GM18873 (cell line): ENCODE measurements around the gene PRKAG1.

ENCODE experiments used
- ATAC-seq: cut with Tn5 transposase; IDR thresholded peaks from one replicate; pipeline ENCODE4 v1.9.1; 2021; ENCODE audit warnings: mild to moderate bottlenecking, moderate library complexity, moderate number of reproducible peaks; ENCODE audit not compliant: unreplicated experiment, low FRiP score

PRKAG1 gene

DNA sequence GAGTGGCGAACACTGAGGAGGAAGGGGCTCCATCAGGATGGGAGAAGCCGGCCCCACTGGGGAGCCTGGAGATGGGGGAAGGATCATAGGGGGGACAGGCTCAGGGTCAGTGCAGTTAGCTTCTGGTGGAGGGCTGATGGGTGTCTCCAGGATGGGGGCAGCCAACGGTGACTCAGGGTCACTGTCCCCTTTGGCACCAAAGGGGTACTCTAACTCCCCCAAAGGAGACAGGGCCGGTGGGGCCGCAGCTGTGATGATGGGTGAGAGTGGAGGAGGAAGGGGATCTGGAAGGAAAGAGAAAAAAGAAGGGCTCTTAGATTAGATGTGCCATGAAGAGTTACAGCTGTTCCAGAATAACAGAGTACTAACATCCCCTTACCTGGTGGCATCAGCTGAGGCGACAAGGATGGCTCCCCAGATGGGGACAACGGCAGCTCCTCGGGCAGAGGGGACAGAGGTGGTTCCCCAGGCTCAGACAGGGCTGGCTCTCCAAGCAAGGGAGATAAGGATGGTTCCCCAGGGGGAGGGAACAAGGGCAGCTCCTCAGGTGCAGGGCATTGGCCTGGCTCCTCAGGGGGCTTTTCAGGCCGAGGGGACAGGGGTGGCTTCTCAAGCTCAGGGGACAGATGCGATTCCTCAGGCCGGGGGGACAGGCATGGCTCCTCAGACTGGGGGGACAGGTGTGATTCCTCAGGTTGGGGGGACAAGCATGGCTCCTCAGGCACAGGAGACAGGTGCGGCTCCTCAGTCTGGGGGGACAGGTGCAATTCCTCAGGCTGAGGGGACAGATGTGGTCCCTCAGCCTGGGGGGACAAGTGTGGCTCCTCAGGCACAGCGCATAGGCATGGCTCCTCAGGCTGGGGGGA is 32.2 kb upstream of the PRKAG1 start:
- ATAC-seq = no peak

GRCh38 chr12:49049566-49050224 is 31.1 kb upstream of the PRKAG1 start:
- no peak for ATAC-seq

GRCh38 chr12:49048953-49049352 is 30.4 kb upstream of the PRKAG1 start:
- no peak for ATAC-seq

GRCh38 chr12:49046129-49046895 is 27.7 kb upstream of the PRKAG1 start:
- no peak for ATAC-seq

DNA sequence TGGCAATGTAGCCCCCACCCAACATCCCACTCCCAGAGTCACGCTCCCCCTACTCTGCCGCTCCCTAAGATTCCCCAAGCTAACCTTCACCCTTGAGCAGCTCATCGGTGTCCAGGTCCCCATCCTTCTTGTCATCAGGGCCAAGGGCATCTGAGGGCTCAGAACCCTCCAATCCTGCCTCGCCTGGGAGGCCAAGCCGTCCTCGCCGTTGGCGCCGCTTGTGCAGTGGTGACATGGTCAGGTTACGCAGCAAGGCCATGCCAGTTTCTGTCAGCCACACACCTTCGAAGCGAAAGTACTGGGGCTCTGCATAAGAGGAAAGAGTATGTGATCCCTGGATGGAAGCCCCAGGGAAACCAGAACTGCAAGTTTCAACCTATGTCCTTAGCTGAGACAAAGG is 26.1 kb upstream of the PRKAG1 start:
- no peak for ATAC-seq

- ATAC-seq = no peak
Measured at GRCh38 chr12:49043856-49044258, 25.3 kb upstream of the PRKAG1 start.

- ATAC-seq = no peak
Measured at GRCh38 chr12:49043241-49043640, 24.7 kb upstream of the PRKAG1 start.

DNA sequence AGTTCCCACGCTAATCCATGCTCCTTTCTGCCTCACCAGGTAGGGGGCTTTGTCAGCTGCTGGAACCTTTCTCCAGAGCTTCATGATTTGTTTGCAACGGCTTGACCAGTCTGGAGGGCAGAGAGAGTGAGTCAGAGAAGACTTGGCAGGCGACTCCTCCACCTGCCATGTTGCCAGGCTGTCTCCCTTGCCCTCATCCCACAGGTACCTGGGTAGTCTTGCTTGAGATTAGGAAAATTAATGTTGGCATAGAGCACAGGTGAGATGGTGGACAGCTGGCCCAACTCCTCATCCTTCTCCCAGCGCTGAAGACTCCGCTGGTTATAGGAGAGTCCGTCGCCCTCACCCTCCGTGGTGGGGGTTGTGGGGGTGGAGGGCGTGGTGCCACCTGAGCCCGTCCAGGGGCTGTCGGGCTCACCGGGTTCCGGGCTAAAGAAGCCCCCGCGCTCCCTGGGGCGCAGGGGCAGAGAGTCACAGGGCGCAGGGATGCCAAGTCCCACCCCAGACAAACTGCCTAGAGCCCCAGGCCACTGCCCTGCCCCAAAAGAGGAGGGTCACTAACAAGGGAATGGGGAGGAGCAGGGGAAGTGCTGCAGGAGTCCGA is 23.4 kb upstream of the PRKAG1 start:
- ATAC-seq = no peak

DNA sequence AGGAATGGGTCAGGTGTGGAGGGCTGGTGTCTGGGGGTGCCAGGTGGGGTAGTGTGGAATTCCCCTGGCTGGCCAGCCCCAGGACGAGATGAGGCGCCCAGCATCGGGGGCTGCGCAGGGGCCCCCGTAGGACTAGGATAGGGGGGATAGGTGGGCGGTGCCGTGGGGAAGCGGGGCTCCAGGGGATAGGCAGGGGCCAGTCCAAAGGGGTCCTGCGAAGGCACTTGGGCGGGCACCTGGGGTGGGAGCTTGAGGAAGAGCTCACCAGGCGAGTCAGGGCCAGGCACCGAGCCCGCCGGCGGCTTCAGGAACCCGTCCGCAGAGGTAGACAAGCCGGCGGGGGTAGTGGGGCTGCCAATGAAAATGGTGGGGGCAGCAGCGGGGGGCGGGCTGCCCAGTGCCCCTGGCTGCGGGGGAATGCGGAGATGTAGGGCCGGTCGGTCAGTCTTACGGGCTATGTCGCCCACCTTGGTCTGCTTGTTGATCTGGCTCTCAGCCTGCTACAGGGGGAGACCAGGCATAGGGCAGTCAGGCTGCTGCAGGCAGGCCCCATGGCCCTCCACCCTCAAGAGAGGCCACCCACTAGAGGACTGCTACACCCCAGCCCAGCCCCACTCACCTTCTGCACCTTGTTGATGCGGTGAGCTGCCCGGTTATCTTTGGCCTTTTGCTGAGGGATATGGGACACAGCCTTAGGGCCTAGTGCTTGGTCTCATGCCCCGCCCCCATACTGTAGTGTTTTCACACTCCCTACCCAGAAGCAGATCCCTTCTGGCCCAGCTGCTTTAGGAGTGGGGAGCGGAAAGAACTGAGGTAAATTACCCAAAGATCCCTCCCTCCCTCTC is 22.7 kb upstream of the PRKAG1 start:
- ATAC-seq = no peak

DNA sequence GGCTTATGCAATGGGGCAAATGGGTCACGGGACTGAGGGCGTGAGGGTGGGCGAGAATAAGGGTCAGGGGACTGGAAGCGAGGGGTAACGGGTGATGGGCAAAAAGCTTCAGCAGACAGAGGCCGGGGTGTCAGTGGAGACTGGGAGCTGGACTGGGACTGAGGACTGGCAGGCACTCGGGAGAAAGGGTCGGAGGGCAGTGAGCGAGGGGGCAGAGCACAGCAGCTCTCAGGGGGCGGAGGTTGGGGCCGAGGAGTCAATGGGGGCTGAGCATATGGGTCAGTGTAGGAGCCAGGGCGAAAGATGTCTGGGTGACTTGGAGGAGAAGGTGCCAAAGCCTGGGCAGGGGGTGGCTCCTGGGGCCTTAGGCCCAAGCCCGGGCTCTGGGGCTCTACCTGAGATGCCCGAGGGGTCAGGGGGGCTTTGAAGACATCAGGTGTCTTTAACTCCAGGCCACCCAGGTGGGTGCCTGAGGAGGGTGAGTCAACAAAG is 21.8 kb upstream of the PRKAG1 start:
- ATAC-seq = no peak

GRCh38 chr12:49039421-49040363 is 21.1 kb upstream of the PRKAG1 start:
- ATAC-seq = no peak

GRCh38 chr12:49038291-49038955 is 19.8 kb upstream of the PRKAG1 start:
- ATAC-seq = no peak

DNA sequence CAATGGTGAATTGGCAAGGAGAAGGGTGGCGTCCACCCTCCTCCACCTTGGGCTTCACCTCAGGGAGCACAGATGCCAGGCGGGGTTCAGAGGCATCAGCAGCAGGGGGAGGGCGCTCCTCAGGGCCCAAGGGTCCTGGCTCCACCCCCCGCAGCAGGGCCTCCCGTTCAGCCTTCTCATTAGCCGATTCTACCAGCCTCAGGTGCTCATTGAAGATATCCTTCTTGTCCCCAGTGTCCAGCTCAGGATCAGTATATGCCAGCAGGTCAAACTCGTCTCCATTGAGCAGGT is 19.3 kb upstream of the PRKAG1 start:
- no peak for ATAC-seq

- ATAC-seq = no peak
Measured at GRCh38 chr12:49037111-49037946, 18.8 kb upstream of the PRKAG1 start.

- no peak for ATAC-seq
Measured at GRCh38 chr12:49036029-49036428, 17.5 kb upstream of the PRKAG1 start.

GRCh38 chr12:49034286-49034622 is 15.7 kb upstream of the PRKAG1 start:
- no peak for ATAC-seq

- ATAC-seq = no peak
Measured at GRCh38 chr12:49033611-49034285, 15.2 kb upstream of the PRKAG1 start.
